ENCODE data around the gene EPHA10.

EPHA10 gene

GRCh38 chr1:37732111-37732780 is 32.7 kb downstream of the EPHA10 start:
- DNase-seq = no peak

GRCh38 chr1:37731312-37732019 is 33.5 kb downstream of the EPHA10 start:
- no peak for DNase-seq

GRCh38 chr1:37730376-37730775 is 34.5 kb downstream of the EPHA10 start:
- no peak for DNase-seq

- no peak for DNase-seq
Measured at GRCh38 chr1:37728416-37728815, 36.5 kb downstream of the EPHA10 start.

GRCh38 chr1:37726751-37727585 is 38.0 kb downstream of the EPHA10 start:
- no peak for DNase-seq

GRCh38 chr1:37725851-37726613 is 38.9 kb downstream of the EPHA10 start:
- no peak for DNase-seq

- DNase-seq = no peak
Measured at GRCh38 chr1:37724575-37724974, 40.3 kb downstream of the EPHA10 start.

GRCh38 chr1:37723390-37724078 is 41.4 kb downstream of the EPHA10 start:
- no peak for DNase-seq

GRCh38 chr1:37723072-37723389 is 41.9 kb downstream of the EPHA10 start:
- no peak for DNase-seq

GRCh38 chr1:37722181-37723071 is 42.5 kb downstream of the EPHA10 start:
- no peak for DNase-seq

- no peak for DNase-seq
Measured at GRCh38 chr1:37721565-37721964, 43.4 kb downstream of the EPHA10 start.

GRCh38 chr1:37720231-37721130 is 44.4 kb downstream of the EPHA10 start:
- DNase-seq = no peak

- peak in 1 of 5 experiments; percentile 6 for DNase-seq
Measured at GRCh38 chr1:37719572-37720195, 45.2 kb downstream of the EPHA10 start.

GRCh38 chr1:37718901-37719571 is 45.9 kb downstream of the EPHA10 start:
- no peak for DNase-seq

GRCh38 chr1:37718181-37718900 is 46.6 kb downstream of the EPHA10 start:
- DNase-seq = no peak

- no peak for DNase-seq
Measured at GRCh38 chr1:37717631-37718030, 47.3 kb downstream of the EPHA10 start.

GRCh38 chr1:37716321-37716720 is 48.6 kb downstream of the EPHA10 start:
- no peak for DNase-seq

- DNase-seq = no peak
Measured at GRCh38 chr1:37714689-37715088, 50.2 kb downstream of the EPHA10 start.

All from T-helper 2 cell (primary cell).